Lung (tissue), 12 donors: ENCODE measurements around the gene TTLL5. TPM values are rescaled to one million over a fixed set of nuclear protein-coding genes. Genes with fewer than 3 reads are reported as not detected.

Source experiments
- ATAC-seq: fragments of 200-7000 bp; cut with Tn5 transposase; one replicate; pipeline ENCODE4 v1.9.1; 2020; ENCODE audit warnings: moderate number of reproducible peaks; ENCODE audit not compliant: insufficient read depth, low FRiP score
- DNase-seq, 3 donors: peaks; one replicate each; pipeline ENCODE4 v3.0.0-alpha.2; 2013 to 2017
- H3K27ac ChIP-seq, 2 donors: one replicate each; pipeline ENCODE4 v1.5.1; 2013; ENCODE audit warnings: mild to moderate bottlenecking in 2 of 2, moderate library complexity in 2 of 2, control low read depth in 1 of 2, inconsistent platforms in 1 of 2, low read depth in 1 of 2, low read length in 1 of 2
- H3K27me3 ChIP-seq, 3 donors: one replicate each; pipeline ENCODE4 v1.5.1; 2013; ENCODE audit warnings: low read length in 2 of 3; ENCODE audit not compliant: control insufficient read depth in 3 of 3, insufficient read depth in 3 of 3
- H3K36me3 ChIP-seq, 4 donors: one replicate each; pipeline ENCODE4 v1.5.1; 2013; ENCODE audit warnings: low read length in 4 of 4, mild to moderate bottlenecking in 1 of 4, moderate library complexity in 1 of 4; ENCODE audit not compliant: control insufficient read depth in 4 of 4, insufficient read depth in 4 of 4
- H3K4me1 ChIP-seq, 5 donors: one replicate each; pipeline ENCODE4 v1.5.1; 2013; ENCODE audit warnings: low read length in 5 of 5, mild to moderate bottlenecking in 2 of 5, moderate library complexity in 1 of 5; ENCODE audit not compliant: control insufficient read depth in 5 of 5, insufficient read depth in 5 of 5
- H3K4me3 ChIP-seq: one replicate; pipeline ENCODE4 v1.5.1; 2013; ENCODE audit warnings: mild to moderate bottlenecking, control low read depth, moderate library complexity
- H3K9ac ChIP-seq, 2 donors: one replicate each; pipeline ENCODE4 v1.5.1; 2013; ENCODE audit warnings: low read length in 2 of 2, control low read depth in 1 of 2; ENCODE audit not compliant: insufficient read depth in 1 of 2
- H3K9me3 ChIP-seq, 4 donors: one replicate each; pipeline ENCODE4 v1.5.1; 2013; ENCODE audit warnings: low read length in 3 of 4, mild to moderate bottlenecking in 1 of 4, moderate library complexity in 1 of 4; ENCODE audit not compliant: control insufficient read depth in 4 of 4, insufficient read depth in 3 of 4
- CTCF ChIP-seq: IDR thresholded peaks from 2 replicates; pipeline ENCODE4 v1.5.1; 2012; ENCODE audit warnings: mild to moderate bottlenecking; ENCODE audit errors: control extremely low read depth, extremely low read depth
- WGBS, 2 donors: extraction: QIAGEN DNeasy Blood & Tissue Kit; methylation state at CpG; one replicate each; pipeline ENCODE4 v1.1.7; 2013; 5-methylcytosine and 5-hydroxymethylcytosine counted together
- polyA plus RNA-seq, 2 donors: library from polyadenylated mRNA; stranded (reverse); fragments of 200-250 nt; gene quantifications; one replicate each; pipeline ENCODE4 v1.2.1, GENCODE V29; 2013
- total RNA-seq, 2 donors: library from RNA; depleted of rRNA in 1 of 2; stranded (reverse); fragments of >200 nt in 1 of 2; gene quantifications; one replicate each; pipeline ENCODE4 v1.2.1, GENCODE V29; 2014 to 2021
- donor health status: control.
- donor health status: control.
- donor health status: Bipolar disorder and iron deficiency.
- donor health status: healthy.
- donor health status: DM: yes; HTN: yes; CAD: no.

TTLL5 gene
- total and polyA plus RNA-seq, 4 donors: 10.3 to 58.6 (median 28.8) TPM

GRCh38 chr14:75734854-75735253, 73.8 kb downstream of the TTLL5 start:
- Histone ChIP-seq H3K27me3 (no peaks in the 10 kb centered on the region), H3K4me1 (no peaks in the 10 kb centered on the region), H3K9ac (no peak overlapping the region), H3K9me3 (no peaks in the 10 kb centered on the region), H3K36me3 (peaks cover 5 to 16% (median 11%) of the 10 kb centered on the region in 4 donors), H3K27ac (no peak overlapping the region), H3K4me3 (no peak overlapping the region)
- 63 to 64% methylated on average over 3 of the region's 3 CpGs for WGBS, 2 donors
- no peak for DNase-seq
- ATAC-seq: no peak
- TF ChIP-seq CTCF: no peak

- Histone ChIP-seq H3K27me3 (no peaks in the 10 kb centered on the region), H3K9ac (no peak overlapping the region), H3K4me3 (no peak overlapping the region), H3K36me3 (peaks cover 5 to 16% (median 11%) of the 10 kb centered on the region in 4 donors), H3K27ac (no peak overlapping the region), H3K9me3 (no peaks in the 10 kb centered on the region), H3K4me1 (no peaks in the 10 kb centered on the region)
- DNase-seq: no peak
- ATAC-seq: no peak
- no peak for TF ChIP-seq CTCF
Measured at GRCh38 chr14:75736845-75737485, 75.9 kb downstream of the TTLL5 start.

- H3K9ac ChIP-seq: no peak overlapping the region
- no peaks in the 10 kb centered on the region for H3K4me1 ChIP-seq
- ATAC-seq: no peak
- H3K27me3 ChIP-seq: no peaks in the 10 kb centered on the region
- 73 to 87% methylated on average over 3 of the region's 3 CpGs for WGBS, 2 donors
- H3K27ac ChIP-seq: no peak overlapping the region
- H3K36me3 ChIP-seq: peaks cover 5 to 16% (median 9%) of the 10 kb centered on the region in 4 donors
- no peak for DNase-seq
- H3K4me3 ChIP-seq: no peak overlapping the region
- no peaks in the 10 kb centered on the region for H3K9me3 ChIP-seq
- no peak for TF ChIP-seq CTCF
Measured at GRCh38 chr14:75738192-75738591, 77.1 kb downstream of the TTLL5 start.

- no peak overlapping the region for H3K27ac ChIP-seq
- peaks cover 0 to 34% (median 17%) of the 10 kb centered on the region in 4 donors for H3K36me3 ChIP-seq
- ATAC-seq (no peak), DNase-seq (no peak)
- H3K9me3 ChIP-seq: peaks cover 0 to 4% (median 1%) of the 10 kb centered on the region in 4 donors
- WGBS, 2 donors: 59 to 74% methylated on average over 2 of the region's 2 CpGs
- no peaks in the 10 kb centered on the region for H3K27me3 ChIP-seq
- no peak for TF ChIP-seq CTCF
- H3K4me1 ChIP-seq: no peaks in the 10 kb centered on the region
- H3K9ac ChIP-seq: no peak overlapping the region
- H3K4me3 ChIP-seq: no peak overlapping the region
Measured at GRCh38 chr14:75742867-75743266, 81.8 kb downstream of the TTLL5 start.
